HT1080 (cell line): Measurements from ENCODE around the gene MBOAT7. TPM values are rescaled to one million over a fixed set of nuclear protein-coding genes. Genes with fewer than 3 reads are reported as not detected.
"Not testable (repeated sequence)": the region's sequence is repeated elsewhere in the genome, so short reads cannot be mapped to it uniquely, and the experiment has no call there.

Experiments
- DNase-seq: peaks from one replicate; pipeline ENCODE4 v3.0.0-alpha.2; 2015; ENCODE audit warnings: low read depth
- polyA plus RNA-seq, 2 experiments: library from polyadenylated mRNA; depleted of rRNA; stranded (reverse); fragments of >200 nt; gene quantifications; 2 replicates each; pipeline ENCODE4 v1.2.3, GENCODE V29; 2015
- total RNA-seq: library from RNA; depleted of rRNA; stranded (reverse); fragments of >200 nt; shearing (Covaris generic); gene quantifications from 2 replicates; pipeline ENCODE4 v1.2.3, GENCODE V29; 2014; rRNA removed

Gene MBOAT7, protein sequence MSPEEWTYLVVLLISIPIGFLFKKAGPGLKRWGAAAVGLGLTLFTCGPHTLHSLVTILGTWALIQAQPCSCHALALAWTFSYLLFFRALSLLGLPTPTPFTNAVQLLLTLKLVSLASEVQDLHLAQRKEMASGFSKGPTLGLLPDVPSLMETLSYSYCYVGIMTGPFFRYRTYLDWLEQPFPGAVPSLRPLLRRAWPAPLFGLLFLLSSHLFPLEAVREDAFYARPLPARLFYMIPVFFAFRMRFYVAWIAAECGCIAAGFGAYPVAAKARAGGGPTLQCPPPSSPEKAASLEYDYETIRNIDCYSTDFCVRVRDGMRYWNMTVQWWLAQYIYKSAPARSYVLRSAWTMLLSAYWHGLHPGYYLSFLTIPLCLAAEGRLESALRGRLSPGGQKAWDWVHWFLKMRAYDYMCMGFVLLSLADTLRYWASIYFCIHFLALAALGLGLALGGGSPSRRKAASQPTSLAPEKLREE
- total RNA-seq = 82.4 and 104 TPM in 2 replicates
- 140 and 150 TPM in 2 replicates for polyA plus RNA-seq (2015; cell fraction: cytosol; rRNA removed)
- polyA plus RNA-seq (2015; cell fraction: nucleus; rRNA removed) = 167 and 189 TPM in 2 replicates

DNA sequence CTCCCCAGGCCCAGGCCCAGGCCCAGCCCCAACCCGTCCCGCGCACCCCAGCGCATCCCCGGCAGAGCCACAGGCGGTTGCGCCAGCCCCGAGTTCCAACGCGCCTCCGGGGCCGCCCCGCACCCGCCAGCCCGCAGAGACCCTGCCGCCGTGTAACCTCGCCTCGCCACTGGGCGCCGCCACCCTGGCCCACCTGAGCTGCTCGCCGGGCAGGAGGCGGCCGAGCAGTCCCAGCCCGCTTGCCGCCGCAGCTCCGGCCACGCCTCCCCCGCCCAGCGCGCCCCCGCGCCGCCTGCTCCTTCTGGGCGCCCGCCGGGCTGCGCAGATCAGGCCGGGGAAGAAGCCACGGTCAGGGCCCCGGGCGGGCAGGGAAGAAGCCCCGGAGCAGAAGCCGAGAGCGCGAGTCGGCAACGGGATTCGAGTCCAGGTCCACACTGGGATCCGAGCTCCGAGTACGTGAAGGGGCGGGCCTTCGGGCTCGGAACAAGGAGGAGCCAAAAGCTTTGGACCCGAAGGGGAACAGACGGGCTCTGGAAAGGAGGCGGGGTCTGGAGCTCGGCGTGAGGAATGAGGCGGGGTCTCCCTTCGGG lies at the start of gene MBOAT7:
MBOAT7 (minus strand) TSS at position 436 of the 590 bp plus-strand sequence. CDS start 1,072 bp downstream, outside the sequence.
- no peak for DNase-seq

DNA sequence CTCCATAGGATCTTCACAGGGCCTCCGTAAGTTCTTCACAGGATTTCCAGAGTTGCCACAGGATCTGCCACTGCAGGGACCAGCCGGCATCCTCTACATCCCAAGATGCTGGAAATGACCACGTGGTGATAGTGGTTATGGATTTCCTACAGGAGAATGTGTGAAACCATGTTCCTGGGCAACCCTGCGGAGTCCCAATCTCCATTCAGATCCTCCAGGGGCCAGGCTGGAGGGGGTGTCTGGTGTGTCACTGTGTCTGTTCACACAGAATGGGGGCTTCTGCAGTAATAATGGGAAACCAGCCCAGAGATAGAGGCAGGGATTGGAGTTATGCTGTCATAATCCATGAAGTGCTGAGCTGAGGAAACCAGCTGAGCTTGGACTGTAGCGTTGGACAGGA lies 44.6 kb upstream of the MBOAT7 start:
- DNase-seq = no peak

DNA sequence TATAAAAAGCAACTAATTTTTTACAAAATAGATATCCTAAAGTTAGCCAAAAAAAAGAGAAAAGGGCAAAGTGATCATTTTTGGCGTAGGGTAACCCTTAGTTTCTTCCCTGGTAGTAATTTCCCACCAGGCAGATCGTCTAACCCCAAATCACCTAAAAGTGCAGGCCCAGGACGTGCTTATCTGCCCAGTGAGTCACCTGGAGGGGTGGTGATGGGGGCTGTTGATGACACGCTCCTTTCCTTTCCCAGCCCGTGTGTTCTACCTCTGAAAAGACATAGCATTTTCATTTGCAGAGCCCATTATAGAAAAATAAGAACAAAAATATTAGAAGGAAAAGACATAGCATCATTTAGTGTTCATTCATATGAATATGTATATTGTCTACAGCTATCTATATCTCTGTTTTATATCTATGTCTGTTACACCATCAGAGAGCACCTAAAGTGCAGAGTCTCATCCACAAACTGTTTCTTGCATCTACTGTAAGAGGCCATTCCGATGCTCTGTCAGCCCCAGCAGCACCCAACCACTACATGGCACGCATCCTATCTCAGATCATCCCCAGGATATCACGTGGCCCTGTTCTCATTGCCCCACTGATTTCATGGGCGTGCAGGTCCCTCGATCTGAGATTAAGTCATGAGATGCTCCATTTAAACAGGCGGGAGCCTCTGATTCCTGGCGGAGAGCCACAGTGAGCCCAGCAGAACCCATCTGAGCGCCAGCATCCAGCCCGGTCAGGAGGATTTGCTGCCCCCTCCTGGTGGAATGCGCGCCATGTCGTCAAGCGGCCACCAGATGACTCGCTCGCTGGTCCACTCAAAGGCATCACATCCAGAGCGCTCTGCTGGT lies 41.9 kb upstream of the MBOAT7 start:
- peak; percentile 68 for DNase-seq

DNA sequence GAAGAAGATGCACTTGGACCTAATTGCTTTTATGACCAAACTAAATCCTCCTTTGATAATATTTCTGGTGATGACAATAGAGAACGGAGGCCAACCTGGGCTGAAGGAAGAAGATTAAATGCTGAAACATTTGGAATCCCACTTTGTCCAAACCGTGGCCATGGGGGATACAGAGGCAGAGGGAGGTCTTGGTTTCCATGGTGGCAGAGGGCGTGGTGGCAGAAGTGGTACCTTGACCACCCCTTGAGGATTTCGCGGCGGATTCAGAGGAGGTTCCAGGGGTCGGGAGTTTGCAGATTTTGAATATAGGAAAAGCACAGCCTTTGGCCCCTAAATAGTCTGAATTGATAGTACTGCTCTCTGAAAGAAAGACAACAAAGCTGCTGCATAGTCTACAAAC lies 40.7 kb upstream of the MBOAT7 start:
- no peak for DNase-seq

DNA sequence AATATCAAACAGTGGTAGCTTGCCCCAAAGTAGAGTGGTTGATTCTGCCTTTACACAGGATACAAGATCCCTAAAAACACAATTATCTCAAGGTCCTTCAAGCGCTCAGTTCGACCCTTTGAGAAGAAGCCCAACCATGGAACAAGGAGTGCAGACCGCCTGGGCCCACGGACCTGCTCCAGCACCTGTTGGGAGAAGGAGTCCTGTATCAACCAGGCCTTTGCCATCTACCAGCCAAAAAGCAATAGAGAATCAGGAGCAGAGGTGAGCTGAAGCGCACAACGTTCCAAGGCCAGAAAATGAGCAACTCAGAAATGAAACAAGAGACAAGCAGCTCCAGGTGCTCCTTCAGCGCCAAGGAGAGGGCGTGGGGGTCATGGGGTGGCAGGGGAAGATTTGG lies 39.8 kb upstream of the MBOAT7 start:
- no peak for DNase-seq

DNA sequence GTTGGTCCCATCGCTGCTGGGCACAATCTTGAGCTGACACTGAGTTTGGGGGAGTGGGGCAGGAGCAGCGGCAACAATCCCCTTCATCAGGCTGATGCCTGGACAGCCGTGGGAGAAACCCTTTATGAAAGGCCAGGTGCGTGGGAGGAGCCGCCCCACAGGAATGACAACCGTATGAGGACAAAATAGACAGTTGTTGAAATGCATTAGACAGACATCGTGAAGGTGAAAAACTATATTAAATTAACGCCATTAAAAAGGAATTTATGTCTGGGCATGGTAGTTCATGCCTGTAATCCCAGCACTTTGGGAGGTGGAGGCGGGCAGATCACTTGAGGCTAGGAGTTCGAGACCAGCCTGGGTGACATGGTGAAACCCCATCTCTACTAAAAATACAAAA lies 35.2 kb upstream of the MBOAT7 start:
- not testable (repeated sequence) for DNase-seq

DNA sequence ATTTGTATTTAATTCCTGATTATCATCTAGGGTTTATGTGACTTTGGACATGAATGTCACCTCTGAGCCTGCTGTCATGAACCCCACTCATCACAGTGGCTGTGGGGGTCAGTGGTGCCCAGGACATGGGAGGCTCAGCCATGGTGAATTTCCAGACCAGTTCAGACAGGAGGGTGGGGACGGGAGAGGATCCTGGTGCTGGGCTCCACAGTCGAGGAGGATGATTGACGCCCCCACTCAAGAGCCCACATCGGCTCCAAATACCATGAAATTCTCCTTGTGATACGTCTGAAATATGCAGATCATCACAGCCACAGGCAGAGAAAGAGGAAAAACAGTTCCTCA lies 34.5 kb upstream of the MBOAT7 start:
- not testable (repeated sequence) for DNase-seq

DNA sequence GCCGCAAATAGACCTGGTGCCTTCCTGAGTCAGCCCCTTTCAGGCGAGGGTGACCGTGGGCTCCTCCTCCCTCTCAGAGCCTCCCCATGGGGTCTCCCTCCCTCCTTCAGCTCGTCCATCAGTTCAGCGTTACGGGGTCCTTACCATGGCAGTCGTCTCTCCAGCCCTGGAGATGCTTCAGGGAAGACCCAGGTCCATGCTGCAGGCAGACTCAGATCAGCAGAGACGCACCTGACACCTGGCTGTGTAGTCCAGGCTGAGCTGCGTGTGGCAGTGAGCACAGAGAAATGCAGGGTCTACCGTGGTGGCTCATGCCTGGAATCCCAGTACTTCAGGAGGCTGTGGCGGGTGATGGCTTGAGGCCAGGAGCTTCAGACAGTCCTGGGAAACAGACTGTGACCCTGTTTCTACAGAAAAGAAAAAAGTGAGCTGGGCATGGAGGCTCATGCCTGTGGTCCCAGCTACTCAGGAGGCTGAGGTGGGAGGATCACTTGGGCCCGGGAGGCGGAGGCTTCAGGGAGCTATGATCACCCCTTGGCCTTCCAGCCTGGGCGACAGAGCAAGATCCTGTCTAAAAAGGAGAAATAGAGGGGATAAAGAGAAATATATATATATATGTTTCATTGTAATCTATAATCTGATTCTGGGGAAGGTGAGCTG lies 34.0 kb upstream of the MBOAT7 start:
- DNase-seq = not testable (repeated sequence)

DNA sequence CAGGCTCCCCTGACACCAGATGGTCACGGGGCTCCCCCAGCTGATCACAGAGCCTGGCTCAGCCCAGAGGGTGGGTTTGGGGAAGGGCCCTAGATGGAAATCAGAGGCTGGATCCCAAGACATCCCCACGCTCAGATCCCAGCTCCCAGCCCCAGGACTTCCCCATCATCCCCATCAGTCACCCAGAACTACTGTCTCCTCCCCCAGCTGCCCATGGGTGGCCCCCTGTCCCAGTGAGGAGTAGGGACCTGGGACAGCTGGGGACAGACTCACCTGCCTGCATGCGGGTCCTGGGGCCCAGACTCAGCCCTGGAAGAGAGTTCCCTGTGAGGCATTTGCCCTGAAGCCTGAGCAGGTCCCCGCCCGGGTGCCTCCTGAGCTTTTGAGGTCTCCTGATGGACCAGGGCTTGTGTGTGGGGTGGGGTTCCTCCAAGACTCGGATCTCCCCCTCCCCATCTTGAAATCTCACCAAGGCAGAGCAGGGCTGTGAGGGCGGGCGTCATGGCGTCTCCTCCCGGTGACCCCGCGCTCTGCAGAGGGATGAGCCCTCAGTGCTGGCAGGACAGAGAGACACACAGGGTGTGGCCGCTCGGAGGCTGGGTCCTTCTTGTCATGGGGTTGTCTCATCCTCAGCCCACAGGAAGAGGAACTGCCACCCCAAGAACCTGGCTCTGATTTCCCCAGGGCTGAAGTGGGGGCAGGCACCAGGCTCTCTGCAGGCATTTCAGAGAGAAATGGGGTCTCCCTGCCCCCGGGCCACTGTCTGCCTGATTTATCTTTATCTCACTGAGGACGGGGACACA lies 33.3 kb upstream of the MBOAT7 start, which contains the start of gene LILRB3:
LILRB3 (minus strand) TSS at position 534 of the 803 bp plus-strand sequence; CDS start at position 503, 31 bp downstream.
- not testable (repeated sequence) for DNase-seq

DNA sequence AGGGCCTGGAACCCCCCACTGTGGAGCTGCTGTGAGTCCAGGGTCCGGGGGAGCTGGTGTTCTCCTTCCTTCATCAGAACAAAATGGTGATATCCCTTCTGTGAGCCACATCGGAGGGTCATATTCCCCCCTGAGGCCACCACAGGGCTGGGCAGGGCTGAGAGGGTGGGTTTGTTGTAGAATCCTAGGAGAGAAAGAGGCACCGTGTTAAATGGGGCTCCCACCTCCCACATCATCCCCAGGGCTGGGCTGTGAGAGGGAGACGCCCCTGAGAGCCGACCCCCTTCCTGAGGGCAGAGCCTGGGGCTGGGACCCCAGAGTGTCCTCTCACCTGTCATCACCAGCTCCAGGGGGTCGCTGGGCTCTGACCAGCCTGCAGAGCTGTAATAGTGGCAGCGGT lies 32.6 kb upstream of the MBOAT7 start:
- DNase-seq = not testable (repeated sequence)

DNA sequence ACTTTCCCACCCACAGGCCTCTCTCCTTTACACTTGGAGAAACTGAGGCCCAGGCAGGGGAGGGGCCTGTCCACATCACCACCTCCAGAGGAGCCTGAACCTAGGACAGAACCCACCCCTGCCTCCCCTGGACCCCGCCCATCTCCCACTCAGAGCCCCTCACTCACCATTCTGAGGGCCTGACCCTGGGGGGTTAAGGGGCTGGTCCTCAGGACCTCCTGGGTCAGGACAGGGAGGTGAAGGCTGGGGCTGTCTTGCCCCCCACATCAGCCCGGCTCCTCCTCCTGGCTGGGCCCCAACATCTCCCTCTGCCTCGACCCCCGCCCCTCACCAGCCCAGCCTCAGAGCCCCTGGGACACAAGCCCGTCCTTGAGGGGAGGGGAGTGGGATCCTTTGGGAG lies 30.3 kb upstream of the MBOAT7 start:
- not testable (repeated sequence) for DNase-seq

DNA sequence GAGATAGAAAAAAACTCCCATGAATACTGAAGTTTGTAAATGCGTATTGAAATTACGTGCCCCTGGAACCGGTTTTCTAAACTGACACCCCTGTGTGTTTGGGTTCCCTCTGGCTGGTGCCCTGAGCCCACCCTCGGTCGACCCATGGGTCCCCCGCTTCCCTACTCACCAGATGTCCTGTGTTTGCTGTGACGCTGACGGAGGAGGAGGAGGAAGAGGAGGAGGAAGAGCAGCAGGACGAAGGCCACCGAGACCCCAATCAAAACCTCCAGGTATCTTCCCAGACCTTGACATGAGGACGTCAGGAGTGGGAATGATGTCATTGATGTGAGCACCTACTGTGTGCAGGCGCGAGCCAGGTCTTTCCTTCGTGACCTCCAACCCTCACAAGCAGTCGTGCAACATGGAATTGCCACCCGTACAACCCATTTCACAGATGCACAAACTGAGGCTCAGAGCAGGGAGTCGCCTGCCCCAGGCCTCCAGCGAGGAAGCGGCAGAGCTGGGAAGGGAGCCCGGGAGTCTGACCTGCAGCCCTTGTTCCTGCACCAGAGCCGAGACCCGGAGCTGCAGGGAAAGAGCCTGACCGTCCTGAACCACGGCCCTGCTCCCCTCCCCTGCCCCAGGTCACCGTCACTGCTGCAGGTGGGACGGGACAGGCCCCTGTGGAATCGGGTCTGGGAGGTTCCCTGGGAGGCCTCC lies 29.7 kb upstream of the MBOAT7 start:
- DNase-seq = no peak

DNA sequence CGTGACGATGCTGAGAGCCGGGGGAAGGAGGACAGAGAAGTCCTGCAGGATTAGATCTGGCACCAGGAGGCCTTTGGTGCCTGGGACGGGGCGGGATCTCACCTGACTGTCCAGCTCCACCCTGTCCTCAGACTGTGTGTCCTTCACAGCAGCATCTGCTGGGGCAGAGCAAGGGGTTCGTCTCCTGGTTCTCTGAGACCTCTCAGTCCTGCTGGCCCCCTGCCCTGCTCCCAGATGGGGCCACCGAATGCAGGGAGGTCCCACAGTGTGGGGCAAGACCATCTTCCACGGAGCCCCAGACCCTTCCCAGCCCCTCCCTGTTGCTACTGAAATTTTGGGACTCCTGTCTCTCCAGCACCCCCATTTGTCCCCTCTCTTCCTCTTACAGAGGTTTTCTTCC lies 28.9 kb upstream of the MBOAT7 start:
- DNase-seq = no peak

DNA sequence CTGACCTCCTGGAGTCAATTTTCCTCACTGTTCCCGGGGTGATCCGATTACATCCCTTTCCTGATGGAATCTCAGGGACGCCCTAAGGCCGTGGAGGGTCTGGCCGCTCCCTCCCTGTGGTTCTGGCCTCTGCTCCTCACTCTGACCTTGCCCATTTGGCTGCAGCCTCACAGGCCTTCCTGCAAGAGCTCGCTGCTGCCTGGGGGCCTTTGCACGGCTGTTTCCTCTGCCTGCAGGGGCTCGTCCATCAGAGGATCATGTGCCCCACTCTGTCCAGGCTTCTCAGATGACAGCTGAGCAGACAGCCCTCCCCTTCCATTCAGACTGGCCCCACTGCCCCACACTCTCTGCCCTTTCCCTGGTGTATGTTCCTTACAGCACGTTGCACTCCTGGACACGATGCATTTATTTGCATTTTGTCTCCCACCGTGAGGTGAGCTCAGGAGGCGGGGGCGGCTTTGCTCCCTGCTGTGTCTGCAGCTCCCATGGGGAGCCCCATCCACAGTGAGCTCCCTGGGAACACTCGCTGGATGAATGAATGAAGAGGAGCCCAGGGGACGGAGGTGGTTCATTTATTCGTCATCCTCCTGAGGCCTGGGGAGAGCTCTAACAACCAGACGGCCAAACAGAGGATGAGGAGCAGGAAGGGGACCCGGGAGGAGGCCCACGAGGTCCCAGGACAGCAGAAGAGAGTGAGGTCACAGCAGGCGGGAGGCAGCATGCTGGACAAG lies 28.3 kb upstream of the MBOAT7 start:
- DNase-seq = not testable (repeated sequence)

DNA sequence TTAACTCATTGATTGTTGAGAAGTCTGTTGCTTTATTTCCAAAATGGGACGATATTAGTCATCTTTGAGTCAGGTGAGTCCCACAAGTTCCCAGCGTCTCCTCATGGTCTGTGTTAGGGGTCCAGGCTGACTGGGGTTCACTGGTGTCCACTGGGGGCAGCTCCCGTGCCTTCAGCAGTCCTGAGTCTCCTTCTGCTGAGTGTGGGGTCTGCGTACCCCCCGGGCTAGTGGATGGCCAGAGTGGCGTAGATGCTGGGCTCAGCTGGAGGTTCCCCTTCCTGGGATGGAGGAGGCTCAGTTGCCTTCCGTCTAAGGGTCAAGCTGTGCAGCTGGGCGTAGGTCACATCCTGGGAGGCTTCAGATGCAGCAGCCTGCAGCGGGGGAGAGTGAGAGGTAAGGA lies 27.5 kb upstream of the MBOAT7 start:
- no peak for DNase-seq

DNA sequence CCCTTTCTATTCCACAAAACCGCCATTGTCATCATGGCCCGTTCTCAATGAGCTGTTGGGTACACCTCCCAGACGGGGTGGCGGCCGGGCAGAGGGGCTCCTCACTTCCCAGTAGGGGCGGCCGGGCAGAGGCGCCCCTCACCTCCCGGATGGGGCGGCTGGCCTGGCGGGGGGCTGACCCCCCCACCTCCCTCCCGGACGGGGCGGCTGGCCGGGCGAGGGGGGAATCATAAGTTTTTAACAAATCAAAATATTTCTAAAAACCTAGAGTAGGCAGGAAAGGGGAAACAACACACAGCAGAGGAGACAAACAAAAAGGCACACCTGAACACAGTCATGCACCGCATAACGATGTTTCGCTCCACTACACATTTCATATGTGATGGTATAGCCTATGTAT lies 25.4 kb upstream of the MBOAT7 start:
- DNase-seq = not testable (repeated sequence)

DNA sequence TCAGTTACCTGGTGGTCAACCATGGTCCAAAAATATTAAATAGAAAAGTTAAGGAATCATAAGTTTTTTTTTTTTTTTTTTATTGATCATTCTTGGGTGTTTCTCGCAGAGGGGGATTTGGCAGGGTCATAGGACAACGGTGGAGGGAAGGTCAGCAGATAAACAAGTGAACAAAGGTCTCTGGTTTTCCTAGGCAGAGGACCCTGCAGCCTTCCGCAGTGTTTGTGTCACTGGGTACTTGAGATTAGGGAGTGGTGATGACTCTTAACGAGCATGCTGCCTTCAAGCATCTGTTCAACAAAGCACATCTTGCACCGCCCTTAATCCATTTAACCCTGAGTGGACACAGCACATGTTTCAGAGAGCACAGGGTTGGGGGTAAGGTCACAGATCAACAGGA lies 24.8 kb upstream of the MBOAT7 start:
- not testable (repeated sequence) for DNase-seq

DNA sequence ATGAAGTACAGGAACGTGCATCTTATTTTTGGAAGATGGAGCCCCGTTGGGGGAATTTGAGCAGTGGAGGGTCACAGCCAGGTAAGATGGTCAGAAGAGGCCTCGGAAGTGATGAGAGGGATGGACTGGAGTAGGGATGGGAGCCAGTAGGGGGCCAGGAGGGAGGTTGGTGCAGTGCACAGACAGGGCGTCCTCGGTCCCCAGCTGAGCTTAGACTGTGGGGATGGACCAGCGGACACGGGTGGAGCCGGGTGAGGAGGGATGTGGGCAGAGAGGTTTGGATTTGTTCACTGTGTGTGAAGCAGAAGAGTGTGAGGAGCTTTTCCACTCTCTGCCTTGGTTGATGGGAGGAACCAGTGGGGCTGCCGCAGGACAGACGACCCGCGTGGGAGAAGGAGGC lies 21.9 kb upstream of the MBOAT7 start:
- no peak for DNase-seq
